Activated CD8-positive, alpha-beta memory T cell treated with anti-CD3 and anti-CD28 coated beads for 1 hour (primary cell): ENCODE measurements around the gene SLC46A2.

Experiments used
- DNase-seq, 2 donors: peaks; one replicate each; pipeline ENCODE4 v3.0.0-alpha.2; 2020; ENCODE audit warnings: low read depth in 1 of 2; ENCODE audit errors: extremely low read depth in 1 of 2

The SLC46A2 gene

GRCh38 chr9:112890106-112891081, at the start of gene SLC46A2:
TSS of gene SLC46A2 (minus strand) at chr9:112890876. CDS start at chr9:112890681, 195 bp downstream.
- DNase-seq, result no peak

GRCh38 chr9:112939418-112939817, 48.7 kb upstream of the SLC46A2 start:
- DNase-seq, result no peak

- no peak for DNase-seq
These were observed 43.0 kb upstream of the SLC46A2 start for GRCh38 chr9:112933696-112934095.

- no peak for DNase-seq
These were observed 34.5 kb upstream of the SLC46A2 start for GRCh38 chr9:112925058-112925641.

- no peak for DNase-seq
These were observed 30.9 kb upstream of the SLC46A2 start for GRCh38 chr9:112921549-112921948.

- DNase-seq, result no peak
These were observed 27.3 kb upstream of the SLC46A2 start for GRCh38 chr9:112917987-112918362.

- no peak for DNase-seq
These were observed 26.6 kb upstream of the SLC46A2 start for GRCh38 chr9:112917047-112917986.

GRCh38 chr9:112914524-112914923, 23.8 kb upstream of the SLC46A2 start:
- DNase-seq, result no peak

GRCh38 chr9:112913326-112913725, 22.6 kb upstream of the SLC46A2 start:
- no peak for DNase-seq

GRCh38 chr9:112912636-112913035, 22.0 kb upstream of the SLC46A2 start:
- DNase-seq, result no peak

- DNase-seq, result no peak
These were observed 21.1 kb upstream of the SLC46A2 start for GRCh38 chr9:112911736-112912135.

GRCh38 chr9:112905084-112905483, 14.4 kb upstream of the SLC46A2 start:
- DNase-seq, result no peak

GRCh38 chr9:112900901-112901300, 10.2 kb upstream of the SLC46A2 start:
- no peak for DNase-seq

- no peak for DNase-seq
These were observed 9.8 kb upstream of the SLC46A2 start for GRCh38 chr9:112900488-112900887.

GRCh38 chr9:112898872-112899311, 8.2 kb upstream of the SLC46A2 start:
- DNase-seq, result no peak

- no peak for DNase-seq
These were observed 5.5 kb upstream of the SLC46A2 start for GRCh38 chr9:112896131-112896530.

- DNase-seq, result no peak
These were observed 4.0 kb upstream of the SLC46A2 start for GRCh38 chr9:112894699-112895098.

- DNase-seq, result no peak
These were observed 3.4 kb upstream of the SLC46A2 start for GRCh38 chr9:112894041-112894440.

GRCh38 chr9:112892981-112893380, 2.3 kb upstream of the SLC46A2 start:
- no peak for DNase-seq

GRCh38 chr9:112891521-112891920, 845 bp upstream of the SLC46A2 start:
- no peak for DNase-seq

- no peak for DNase-seq
These were observed 3.3 kb downstream of the SLC46A2 start for GRCh38 chr9:112887381-112887780.
